SK-N-SH (cell line): ENCODE measurements around the gene NFATC4.
"Not testable (repeated sequence)": the region's sequence is repeated elsewhere in the genome, so short reads cannot be mapped to it uniquely, and the experiment has no call there.

Experiments
- CTCF ChIP-seq: fragments of 200-600 bp; sonication (generic); IDR thresholded peaks from 2 replicates; pipeline ENCODE4 v1.6.1; 2017; ENCODE audit warnings: antibody characterized with exemption, mild to moderate bottlenecking, moderate library complexity
- POLR2AphosphoS5 ChIP-seq: IDR thresholded peaks from 2 replicates; pipeline ENCODE4 v1.6.1; 2012; ENCODE audit warnings: low read depth, low read length
- RAD21 ChIP-seq: IDR thresholded peaks from 2 replicates; pipeline ENCODE4 v1.6.1; 2012; ENCODE audit warnings: mild to moderate bottlenecking, low read length
- SIN3A ChIP-seq: IDR thresholded peaks from 2 replicates; pipeline ENCODE4 v1.6.1; 2012; ENCODE audit warnings: low read depth, mild to moderate bottlenecking, low read length, moderate library complexity, borderline replicate concordance

DNA sequence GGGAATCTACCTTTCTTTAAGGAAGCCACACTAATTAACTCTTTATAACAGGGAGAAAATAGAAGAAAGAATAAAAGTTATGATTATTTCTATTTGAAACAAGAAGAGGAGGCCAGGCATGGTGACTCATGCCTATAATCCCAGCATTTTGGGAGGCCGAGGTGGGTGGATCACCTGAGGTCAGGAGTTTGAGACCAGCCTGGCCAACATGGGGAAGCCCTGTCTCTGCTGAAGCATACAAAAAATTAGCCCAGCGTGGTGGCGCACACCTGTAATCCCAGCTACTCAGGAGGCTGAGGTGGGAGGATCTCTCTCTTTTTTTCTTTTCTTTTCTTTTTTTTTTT, 13.5 kb upstream of the NFATC4 start:
- TF ChIP-seq POLR2AphosphoS5, CTCF, SIN3A, RAD21: not testable (repeated sequence)
